Activated CD8-positive, alpha-beta T cell treated with anti-CD3 and anti-CD28 coated beads for 36 hours (primary cell): ENCODE measurements around the gene HSP90B1. TPM values are rescaled to one million over a fixed set of nuclear protein-coding genes. Genes with fewer than 3 reads are reported as not detected.

Experiments used
- ATAC-seq: fragments of 200-7000 bp; cut with Tn5 transposase; one replicate; pipeline ENCODE4 v1.10.0; 2021; ENCODE audit warnings: mild to moderate bottlenecking, moderate library complexity
- CTCF ChIA-PET: fragments of 350-600 bp; sonication (Branson Sonifier 250); formaldehyde crosslinking; loops from one replicate; lab custom pipeline; 2021; ENCODE audit warnings: antibody characterized with exemption; lab: Charles Lee
- POLR2A ChIA-PET: fragments of 350-600 bp; sonication (Branson Sonifier 250); formaldehyde crosslinking; loops from one replicate; lab custom pipeline; 2021; ENCODE audit warnings: antibody characterized with exemption; lab: Charles Lee
- DNase-seq: peaks from one replicate; pipeline ENCODE4 v3.0.0-alpha.2; 2020
- H3K27ac Mint-ChIP-seq: one replicate; pipeline ENCODE4 v1.8.0; 2021; ENCODE audit warnings: mild to moderate bottlenecking, mixed read lengths
- H3K27me3 Mint-ChIP-seq: one replicate; pipeline ENCODE4 v1.8.0; 2021; ENCODE audit warnings: mixed read lengths
- H3K36me3 Mint-ChIP-seq: one replicate; pipeline ENCODE4 v1.8.0; 2021; ENCODE audit warnings: low read depth, mixed read lengths
- H3K4me1 Mint-ChIP-seq: one replicate; pipeline ENCODE4 v1.8.0; 2021; ENCODE audit warnings: low read depth, mixed read lengths
- H3K4me3 Mint-ChIP-seq: one replicate; pipeline ENCODE4 v1.8.0; 2021; ENCODE audit warnings: mild to moderate bottlenecking, moderate library complexity, mixed read lengths
- H3K9me3 Mint-ChIP-seq: one replicate; pipeline ENCODE4 v1.8.0; 2021; ENCODE audit warnings: mixed read lengths
- CTCF ChIP-seq: fragments of 200-600 bp; IDR thresholded peaks from one replicate; pipeline ENCODE4 v1.8.0; 2022; ENCODE audit warnings: antibody characterized with exemption, mild to moderate bottlenecking
- intact Hi-C: fragments of 100-400 bp; cut with micrococcal nuclease; formaldehyde crosslinking; loops from one replicate; pipeline ENCODE4 v1.10.0; 2022
- total RNA-seq, 2 experiments: library from RNA; stranded (reverse); gene quantifications; one replicate each; pipeline ENCODE4 v1.2.3, GENCODE V29; 2021

Gene HSP90B1
- total RNA-seq, 2 experiments from 2014 or later = 412 to 418 TPM

GRCh38 chr12:103901518-103902173 lies 28.6 kb upstream of the HSP90B1 start:
- POLR2A ChIA-PET = interaction anchor here (0.7 to 4.5 kb wide), 6 partner anchors 21 to 236 kb away, joined by 3 to 38 read pairs (median 6); partner anchors contain the start of genes HSP90B1, NFYB and TDG
- DNase-seq = peak; percentile 52

GRCh38 chr12:103903993-103904392 lies 26.2 kb upstream of the HSP90B1 start:
- no peak for TF ChIP-seq CTCF
- Mint-ChIP-seq H3K27ac (peak overlapping the region; percentile 85), H3K4me1 (peaks cover 76% of the 10 kb centered on the region), H3K36me3 (peaks cover 4% of the 10 kb centered on the region), H3K4me3 (no peak overlapping the region), H3K27me3 (no peaks in the 10 kb centered on the region), H3K9me3 (no peaks in the 10 kb centered on the region)
- ATAC-seq (no peak), DNase-seq (no peak)
- CTCF ChIA-PET = interaction anchor here (1.4 to 1.9 kb wide), 3 partner anchors 9 to 205 kb away, joined by 3 to 13 read pairs (median 5); no protein-coding TSS in a partner anchor
- intact Hi-C loops = no loop called here
- POLR2A ChIA-PET = interaction anchor here (2.0 to 4.5 kb wide), 3 partner anchors 21 to 53 kb away, joined by 6 to 38 read pairs (median 27); partner anchors contain the start of gene HSP90B1

More at GRCh38 chr12:103901518-103902173, 28.6 kb upstream of the HSP90B1 start:
- H3K4me1 Mint-ChIP-seq = peaks cover 65% of the 10 kb centered on the region
- intact Hi-C loops = no loop called here
- TF ChIP-seq CTCF = no peak
- H3K27ac Mint-ChIP-seq = peak overlapping the region; percentile 82
- H3K9me3 Mint-ChIP-seq = no peaks in the 10 kb centered on the region
- no peaks in the 10 kb centered on the region for H3K27me3 Mint-ChIP-seq
- peak overlapping the region; percentile 58 for H3K4me3 Mint-ChIP-seq
- CTCF ChIA-PET = interaction anchor here (0.9 to 2.3 kb wide), 10 partner anchors 12 to 68 kb away, joined by 3 to 13 read pairs (median 4); no protein-coding TSS in a partner anchor
- peak; percentile 54 for ATAC-seq
- H3K36me3 Mint-ChIP-seq = peaks cover 4% of the 10 kb centered on the region

GRCh38 chr12:103905730-103906349 lies 24.4 kb upstream of the HSP90B1 start:
- ChIA-PET CTCF (interaction anchor here (0.5 to 4.0 kb wide), 5 partner anchors 22 to 203 kb away, joined by 3 to 14 read pairs (median 3); no protein-coding TSS in a partner anchor), POLR2A (interaction anchor here (0.9 to 4.3 kb wide), 4 partner anchors 19 to 60 kb away, joined by 3 to 90 read pairs (median 28); partner anchors contain the start of genes HSP90B1 and TDG)
- Mint-ChIP-seq H3K27me3 (no peaks in the 10 kb centered on the region), H3K4me1 (peaks cover 74% of the 10 kb centered on the region), H3K27ac (peak overlapping the region; percentile 84), H3K36me3 (peaks cover 4% of the 10 kb centered on the region), H3K4me3 (peak overlapping the region; percentile 27), H3K9me3 (no peaks in the 10 kb centered on the region)
- intact Hi-C loops = loop anchor here (2.0 kb wide), 1 partner anchor 19 kb away; no protein-coding TSS in a partner anchor
- no peak for TF ChIP-seq CTCF
- DNase-seq (peak; percentile 33), ATAC-seq (peak; percentile 42)

GRCh38 chr12:103908246-103908541 lies 22.0 kb upstream of the HSP90B1 start:
- H3K4me3 Mint-ChIP-seq = no peak overlapping the region
- DNase-seq = no peak
- no peak for TF ChIP-seq CTCF
- ChIA-PET POLR2A (interaction anchor here (0.6 to 4.3 kb wide), 15 partner anchors 8 to 170 kb away, joined by 3 to 90 read pairs (median 7); partner anchors contain the start of genes HCFC2, HSP90B1 and TDG), CTCF (interaction anchor here (1.2 to 4.0 kb wide), 3 partner anchors 9 to 20 kb away, joined by 3 to 14 read pairs (median 4); no protein-coding TSS in a partner anchor)
- intact Hi-C loops = no loop called here
- H3K27ac Mint-ChIP-seq = no peak overlapping the region
- no peaks in the 10 kb centered on the region for H3K27me3 Mint-ChIP-seq
- H3K36me3 Mint-ChIP-seq = peaks cover 4% of the 10 kb centered on the region
- peak; percentile 20 for ATAC-seq
- peaks cover 55% of the 10 kb centered on the region for H3K4me1 Mint-ChIP-seq
- H3K9me3 Mint-ChIP-seq = no peaks in the 10 kb centered on the region
